ENCODE results near the gene HLA-F.

HLA-F gene

GRCh38 chr6:29737707-29738630 lies 14.7 kb downstream of the HLA-F start:
- TF ChIP-seq, protein P1, sequence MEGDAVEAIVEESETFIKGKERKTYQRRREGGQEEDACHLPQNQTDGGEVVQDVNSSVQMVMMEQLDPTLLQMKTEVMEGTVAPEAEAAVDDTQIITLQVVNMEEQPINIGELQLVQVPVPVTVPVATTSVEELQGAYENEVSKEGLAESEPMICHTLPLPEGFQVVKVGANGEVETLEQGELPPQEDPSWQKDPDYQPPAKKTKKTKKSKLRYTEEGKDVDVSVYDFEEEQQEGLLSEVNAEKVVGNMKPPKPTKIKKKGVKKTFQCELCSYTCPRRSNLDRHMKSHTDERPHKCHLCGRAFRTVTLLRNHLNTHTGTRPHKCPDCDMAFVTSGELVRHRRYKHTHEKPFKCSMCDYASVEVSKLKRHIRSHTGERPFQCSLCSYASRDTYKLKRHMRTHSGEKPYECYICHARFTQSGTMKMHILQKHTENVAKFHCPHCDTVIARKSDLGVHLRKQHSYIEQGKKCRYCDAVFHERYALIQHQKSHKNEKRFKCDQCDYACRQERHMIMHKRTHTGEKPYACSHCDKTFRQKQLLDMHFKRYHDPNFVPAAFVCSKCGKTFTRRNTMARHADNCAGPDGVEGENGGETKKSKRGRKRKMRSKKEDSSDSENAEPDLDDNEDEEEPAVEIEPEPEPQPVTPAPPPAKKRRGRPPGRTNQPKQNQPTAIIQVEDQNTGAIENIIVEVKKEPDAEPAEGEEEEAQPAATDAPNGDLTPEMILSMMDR (IDR thresholded peaks at IDR 0.05; ENCODE audit: low read depth, low read length, missing control alignments): peak; percentile 77
- peak; percentile 38 for DNase-seq (ENCODE audit: extremely low read depth, low read depth)
- no peak overlapping the region for H3K4me3 ChIP-seq (replicated peaks; ENCODE audit: low read depth, low read length)

DNA sequence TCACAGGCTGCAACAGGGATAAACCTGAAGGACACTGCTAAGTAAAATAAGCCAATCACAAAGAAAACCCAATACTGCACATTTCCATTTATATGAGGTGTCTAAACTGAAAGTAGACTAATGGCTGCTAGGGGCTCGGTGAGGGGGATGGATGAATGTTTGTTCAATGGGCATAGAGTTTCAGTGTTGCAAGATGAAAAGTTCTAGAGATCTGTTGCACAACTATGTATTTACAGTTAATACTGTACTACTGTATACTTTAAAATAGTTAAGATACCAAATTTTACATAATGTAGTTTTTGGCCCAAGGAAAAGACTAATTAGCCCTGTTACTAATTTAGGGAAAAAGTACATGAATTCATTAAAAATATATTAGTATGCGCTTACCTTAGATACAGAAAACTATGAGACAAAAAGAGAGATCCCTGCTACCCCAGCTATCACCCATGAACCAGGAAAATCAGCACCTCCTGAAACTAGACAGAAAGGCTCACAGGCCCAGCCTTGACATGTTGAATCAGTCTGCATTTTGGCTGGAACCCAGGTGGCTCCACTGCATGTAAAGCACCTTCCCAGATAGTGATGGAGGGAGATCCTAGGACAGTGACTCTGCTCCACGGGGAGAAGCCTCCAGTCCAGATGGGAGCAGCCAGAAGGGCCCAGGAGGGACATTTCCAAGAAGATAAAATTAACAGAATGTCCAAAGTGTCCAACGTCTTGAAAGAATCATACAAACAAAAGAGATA lies 16.1 kb downstream of the HLA-F start:
- TF ChIP-seq, protein P1 (IDR thresholded peaks at IDR 0.05; ENCODE audit: low read depth, low read length, missing control alignments): no peak
- no peak overlapping the region for H3K4me3 ChIP-seq (replicated peaks; ENCODE audit: low read depth, low read length)
- DNase-seq (ENCODE audit: extremely low read depth, low read depth): no peak

- TF ChIP-seq, protein P1 (IDR thresholded peaks at IDR 0.05; ENCODE audit: low read depth, low read length, missing control alignments): no peak
- no peak overlapping the region for H3K4me3 ChIP-seq (replicated peaks; ENCODE audit: low read depth, low read length)
- no peak for DNase-seq (ENCODE audit: extremely low read depth, low read depth)
Measured at GRCh38 chr6:29739882-29740261, 16.6 kb downstream of the HLA-F start.

- H3K4me3 ChIP-seq (replicated peaks; ENCODE audit: low read depth, low read length): no peak overlapping the region
- DNase-seq (ENCODE audit: extremely low read depth, low read depth): no peak
- TF ChIP-seq, protein P1 (IDR thresholded peaks at IDR 0.05; ENCODE audit: low read depth, low read length, missing control alignments): no peak
Measured at GRCh38 chr6:29741592-29741991, 18.4 kb downstream of the HLA-F start.

DNA sequence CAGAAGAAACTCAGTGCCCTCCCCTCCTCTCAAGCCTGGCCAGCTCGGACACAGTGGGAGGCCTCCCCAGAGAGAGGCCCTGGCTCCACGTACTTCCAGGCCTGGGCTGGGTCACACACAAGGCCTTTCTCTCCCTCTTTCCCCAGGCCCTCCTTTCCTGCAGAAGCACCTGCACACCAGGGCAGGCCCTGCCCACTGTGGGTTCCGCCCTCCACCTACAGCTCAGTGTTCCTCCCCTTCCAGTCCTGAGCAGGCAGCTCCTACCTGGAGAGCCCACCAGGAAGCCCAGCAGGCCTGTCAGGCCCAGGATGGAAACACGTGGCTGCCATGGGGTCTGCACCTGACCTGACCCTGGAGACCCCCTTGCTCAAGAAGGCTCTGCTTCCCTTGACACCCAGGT lies 18.9 kb downstream of the HLA-F start:
- TF ChIP-seq, protein P1 (IDR thresholded peaks at IDR 0.05; ENCODE audit: low read depth, low read length, missing control alignments): no peak
- no peak for DNase-seq (ENCODE audit: extremely low read depth, low read depth)
- no peak overlapping the region for H3K4me3 ChIP-seq (replicated peaks; ENCODE audit: low read depth, low read length)

GRCh38 chr6:29743025-29743424 lies 19.8 kb downstream of the HLA-F start:
- TF ChIP-seq, protein P1 (IDR thresholded peaks at IDR 0.05; ENCODE audit: low read depth, low read length, missing control alignments): no peak
- no peak for DNase-seq (ENCODE audit: extremely low read depth, low read depth)

More at GRCh38 chr6:29743025-29743424, 19.8 kb downstream of the HLA-F start:
- no peak overlapping the region for H3K4me3 ChIP-seq (replicated peaks; ENCODE audit: low read depth, low read length)

All from HFF-Myc (cell line).